Transverse colon (tissue), 4 donors: ENCODE data around the gene RALGAPA2. TPM values are rescaled to one million over a fixed set of nuclear protein-coding genes. Genes with fewer than 3 reads are reported as not detected.

Source experiments
- DNase-seq: peaks from one replicate; pipeline ENCODE4 v3.0.0-alpha.2; 2019
- H3K27ac ChIP-seq, 4 donors: fragments of 200-600 bp; sonication (generic); 2 replicates each; pipeline ENCODE4 v1.5.1; 2016 to 2018; ENCODE audit warnings: inconsistent platforms in 4 of 4
- H3K27me3 ChIP-seq: fragments of 200-600 bp; sonication (generic); 2 replicates; pipeline ENCODE4 v1.5.1; 2017; ENCODE audit warnings: inconsistent platforms
- H3K36me3 ChIP-seq, 4 donors: fragments of 200-600 bp; sonication (generic); 2 replicates each; pipeline ENCODE4 v1.5.1; 2017 to 2019; ENCODE audit warnings: inconsistent platforms in 4 of 4
- H3K4me1 ChIP-seq, 4 donors: fragments of 200-600 bp; sonication (generic); 2 replicates each; pipeline ENCODE4 v1.5.1; 2017 to 2020; ENCODE audit warnings: inconsistent platforms in 4 of 4
- H3K4me3 ChIP-seq, 4 donors: fragments of 200-600 bp; sonication (generic); 1 replicate in 1 of 4; 2 replicates in 3 of 4; pipeline versions ENCODE4 v1.5.1 to v1.6.1; 2017 to 2019; ENCODE audit warnings: inconsistent platforms in 4 of 4
- H3K9me3 ChIP-seq, 2 donors: fragments of 200-600 bp; sonication (generic); 2 replicates each; pipeline ENCODE4 v1.5.1; 2017 to 2019; ENCODE audit warnings: inconsistent platforms in 2 of 2
- EP300 ChIP-seq: sonication (generic); formaldehyde crosslinking; IDR thresholded peaks from one replicate; pipeline ENCODE4 v1.6.1; 2017; ENCODE audit warnings: antibody characterized with exemption, low read depth
- POLR2A ChIP-seq: fragments of 450-650 bp; IDR thresholded peaks from one replicate; pipeline ENCODE4 v1.6.1; 2016; ENCODE audit warnings: antibody characterized with exemption, mild to moderate bottlenecking, moderate library complexity
- POLR2AphosphoS5 ChIP-seq, 3 donors: sonication (generic); formaldehyde crosslinking; IDR thresholded peaks; one replicate each; pipeline ENCODE4 v1.6.1; 2016; ENCODE audit warnings: antibody characterized with exemption in 3 of 3
- WGBS, 2 donors: methylation state at CpG; one replicate each; pipeline ENCODE4 v1.1.5; 2018; ENCODE audit warnings: low coverage in 1 of 2; 5-methylcytosine and 5-hydroxymethylcytosine counted together
- in situ Hi-C, 4 donors: fragments of 200-750 bp; cut with MboI; loops; one replicate each; pipeline versions ENCODE4 v1.15.0 to v1.15.1; 2017; ENCODE audit warnings: low sequenced_read_pairs in 3 of 4, low pct_ligation_motif_present in 1 of 4, low pct_unique_long_range_greater_than_20kb in 1 of 4
- intact Hi-C: fragments of 100-400 bp; cut with DNase I; formaldehyde crosslinking; loops from one replicate; pipeline ENCODE4 v1.15.1; 2023; ENCODE audit warnings: low total_unique reads
- total RNA-seq, 4 donors: library from RNA; depleted of rRNA; stranded (reverse); fragments of >200 nt; gene quantifications; one replicate each; pipeline ENCODE4 v1.1.0, GENCODE V29; 2016
- TF ChIP-seq, protein P1 (sequence below), 5 experiments: fragments of 200-600 bp in 3 of 5; fragments of 450-650 bp in 2 of 5; sonication (generic) in 3 of 5; IDR thresholded peaks; 1 replicate in 2 of 5; 2 replicates in 3 of 5; pipeline ENCODE4 v1.5.1; 2016 to 2017; ENCODE audit warnings: antibody characterized with exemption in 5 of 5, inconsistent platforms in 3 of 5, mild to moderate bottlenecking in 2 of 5, moderate library complexity in 1 of 5

The RALGAPA2 gene
- total RNA-seq, 4 donors from 2014 or later: 29.5 to 84.0 (median 66.5) TPM

DNA sequence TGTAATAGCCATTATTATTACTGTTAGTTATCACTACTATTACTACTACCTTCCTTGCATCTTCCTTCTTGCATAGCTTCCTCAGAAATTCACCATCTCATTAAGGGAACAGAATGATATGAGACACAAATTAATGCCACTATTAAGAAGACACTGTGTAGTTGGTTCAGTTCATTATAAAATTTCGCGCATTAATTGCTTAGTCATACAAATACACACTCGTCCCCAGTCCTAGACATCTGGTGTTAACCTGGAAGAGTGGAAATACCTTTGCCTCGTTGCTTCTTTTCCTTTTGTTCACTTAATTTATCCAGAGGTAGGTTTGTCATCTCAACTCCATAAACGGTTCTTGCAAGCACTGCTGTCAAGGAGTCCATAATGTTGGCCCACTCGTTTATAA is 107.5 kb downstream of the RALGAPA2 start:
- Histone ChIP-seq H3K4me1 (no peaks in the 10 kb centered on the region), H3K36me3 (peaks cover 0 to 8% (median 3%) of the 10 kb centered on the region in 4 donors), H3K27me3 (no peaks in the 10 kb centered on the region), H3K9me3 (no peaks in the 10 kb centered on the region), H3K4me3 (no peak overlapping the region), H3K27ac (no peak overlapping the region)
- DNase-seq: no peak
- WGBS, 2 donors: 84 to 93% methylated on average over 3 to 6 of the region's 6 CpGs
- in situ Hi-C loops (no loop called here), intact Hi-C loops (loop anchor here (10.0 kb wide), 1 partner anchor 90 kb away; no protein-coding TSS in a partner anchor)
- TF ChIP-seq, protein P1, sequence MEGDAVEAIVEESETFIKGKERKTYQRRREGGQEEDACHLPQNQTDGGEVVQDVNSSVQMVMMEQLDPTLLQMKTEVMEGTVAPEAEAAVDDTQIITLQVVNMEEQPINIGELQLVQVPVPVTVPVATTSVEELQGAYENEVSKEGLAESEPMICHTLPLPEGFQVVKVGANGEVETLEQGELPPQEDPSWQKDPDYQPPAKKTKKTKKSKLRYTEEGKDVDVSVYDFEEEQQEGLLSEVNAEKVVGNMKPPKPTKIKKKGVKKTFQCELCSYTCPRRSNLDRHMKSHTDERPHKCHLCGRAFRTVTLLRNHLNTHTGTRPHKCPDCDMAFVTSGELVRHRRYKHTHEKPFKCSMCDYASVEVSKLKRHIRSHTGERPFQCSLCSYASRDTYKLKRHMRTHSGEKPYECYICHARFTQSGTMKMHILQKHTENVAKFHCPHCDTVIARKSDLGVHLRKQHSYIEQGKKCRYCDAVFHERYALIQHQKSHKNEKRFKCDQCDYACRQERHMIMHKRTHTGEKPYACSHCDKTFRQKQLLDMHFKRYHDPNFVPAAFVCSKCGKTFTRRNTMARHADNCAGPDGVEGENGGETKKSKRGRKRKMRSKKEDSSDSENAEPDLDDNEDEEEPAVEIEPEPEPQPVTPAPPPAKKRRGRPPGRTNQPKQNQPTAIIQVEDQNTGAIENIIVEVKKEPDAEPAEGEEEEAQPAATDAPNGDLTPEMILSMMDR (IDR thresholded peaks at IDR 0.05): no peak
- TF ChIP-seq POLR2A (no peak), POLR2AphosphoS5 (IDR thresholded peaks at IDR 0.05) (no peak), EP300 (no peak)

- in situ Hi-C loops: no loop called here
- no peak overlapping the region for H3K27ac ChIP-seq
- H3K27me3 ChIP-seq: no peaks in the 10 kb centered on the region
- no peak for DNase-seq
- intact Hi-C loops: loop anchor here (10.0 kb wide), 1 partner anchor 90 kb away; no protein-coding TSS in a partner anchor
- H3K4me3 ChIP-seq: no peak overlapping the region
- no peaks in the 10 kb centered on the region for H3K4me1 ChIP-seq
- WGBS, 2 donors: 89 to 97% methylated on average over 3 to 4 of the region's 4 CpGs
- H3K36me3 ChIP-seq: peaks cover 0 to 13% (median 3%) of the 10 kb centered on the region in 4 donors
- H3K9me3 ChIP-seq: no peaks in the 10 kb centered on the region
- TF ChIP-seq EP300: no peak
- no peak for TF ChIP-seq POLR2AphosphoS5 (IDR thresholded peaks at IDR 0.05)
- TF ChIP-seq, protein P1 (IDR thresholded peaks at IDR 0.05): no peak
- TF ChIP-seq POLR2A: no peak
These were observed 108.1 kb downstream of the RALGAPA2 start for GRCh38 chr20:20604357-20604756.

- intact Hi-C loops: loop anchor here (10.0 kb wide), 1 partner anchor 91 kb away; no protein-coding TSS in a partner anchor
- peaks cover 0 to 20% (median 7%) of the 10 kb centered on the region in 4 donors for H3K36me3 ChIP-seq
- H3K9me3 ChIP-seq: no peaks in the 10 kb centered on the region
- H3K4me3 ChIP-seq: no peak overlapping the region
- no peaks in the 10 kb centered on the region for H3K4me1 ChIP-seq
- in situ Hi-C loops: no loop called here
- H3K27me3 ChIP-seq: no peaks in the 10 kb centered on the region
- TF ChIP-seq, protein P1 (IDR thresholded peaks at IDR 0.05): no peak
- TF ChIP-seq POLR2A: no peak
- no peak for TF ChIP-seq POLR2AphosphoS5 (IDR thresholded peaks at IDR 0.05)
- TF ChIP-seq EP300: no peak
- DNase-seq: no peak
- no peak overlapping the region for H3K27ac ChIP-seq
- WGBS, 2 donors: 60 to 64% methylated on average over 1 to 5 of the region's 5 CpGs
These were observed 109.0 kb downstream of the RALGAPA2 start for GRCh38 chr20:20603339-20603990.

DNA sequence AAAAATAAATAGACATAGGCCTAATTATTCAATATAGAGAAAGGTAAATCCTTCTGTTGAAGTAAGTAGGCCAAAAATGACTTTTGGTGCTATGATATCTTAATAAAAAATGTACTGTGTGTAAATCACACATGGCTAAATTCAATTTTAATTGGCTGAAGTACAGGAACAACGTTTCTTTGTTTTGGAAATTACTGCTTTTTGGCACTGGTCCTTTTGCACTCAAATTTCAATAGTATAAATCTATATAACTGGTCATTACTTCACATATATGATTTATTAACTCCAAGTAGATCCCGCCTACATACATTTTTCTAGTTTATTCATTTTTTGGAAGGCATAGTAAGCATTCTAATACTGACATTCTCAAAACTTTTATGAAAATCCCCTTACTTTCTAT is 114.5 kb downstream of the RALGAPA2 start:
- in situ Hi-C loops (loop anchor here in 2 of 4 donors (25.0 kb wide), 1 partner anchor 511 kb away; no protein-coding TSS in a partner anchor), intact Hi-C loops (no loop called here)
- TF ChIP-seq POLR2A (no peak), EP300 (no peak), POLR2AphosphoS5 (IDR thresholded peaks at IDR 0.05) (no peak)
- TF ChIP-seq, protein P1 (IDR thresholded peaks at IDR 0.05): no peak
- Histone ChIP-seq H3K27me3 (no peaks in the 10 kb centered on the region), H3K27ac (no peak overlapping the region), H3K4me1 (peaks cover 0 to 6% (median 0%) of the 10 kb centered on the region in 4 donors), H3K9me3 (no peaks in the 10 kb centered on the region), H3K36me3 (peaks cover 0 to 21% (median 10%) of the 10 kb centered on the region in 4 donors), H3K4me3 (no peak overlapping the region)
- DNase-seq: no peak
- 63 to 70% methylated on average over 2 of the region's 2 CpGs for WGBS, 2 donors
